GM23338 (cell line): Measurements from ENCODE around the gene RALY.

Experiments used
- CREB1 ChIP-seq: fragments of 250-450 bp; sonication (Bioruptor Pico); IDR thresholded peaks from 2 replicates; pipeline ENCODE4 v1.5.0; 2020; ENCODE audit warnings: low read depth, mild to moderate bottlenecking, moderate library complexity
- CTCF ChIP-seq, 2 experiments: fragments of 200-600 bp in 1 of 2; sonication (generic) in 1 of 2; conservative IDR thresholded peaks; 2 replicates each; pipeline versions ENCODE4 v1.5.1 to v1.6.1; 2016 to 2017; ENCODE audit warnings: antibody characterized with exemption in 2 of 2, low read depth in 2 of 2, mild to moderate bottlenecking in 2 of 2, moderate library complexity in 1 of 2
- EZH2 ChIP-seq: fragments of 200-600 bp; sonication (generic); IDR thresholded peaks from one replicate; pipeline ENCODE4 v1.8.0; 2017; ENCODE audit warnings: antibody characterized with exemption, mild to moderate bottlenecking, low read depth; ENCODE audit not compliant: unreplicated experiment
- JUNB ChIP-seq: IDR thresholded peaks from one replicate; pipeline ENCODE4 v1.6.1; 2016; ENCODE audit warnings: antibody characterized with exemption; ENCODE audit not compliant: unreplicated experiment
- REST ChIP-seq: IDR thresholded peaks from one replicate; pipeline ENCODE4 v1.6.1; 2018; ENCODE audit warnings: antibody characterized with exemption; ENCODE audit not compliant: unreplicated experiment
- ZNF331 ChIP-seq: fragments of 250-450 bp; sonication (Bioruptor Pico); IDR thresholded peaks from 2 replicates; pipeline ENCODE4 v1.5.0; 2020; ENCODE audit warnings: low read depth, mild to moderate bottlenecking, moderate library complexity

GRCh38 chr20:34001378-34001777 is 7.7 kb downstream of the RALY start:
- TF ChIP-seq CTCF (conservative IDR thresholded peaks at IDR 0.05; ENCODE audit: low read depth in 2 of 2) (no peak), ZNF331 (no peak), EZH2 (no peak), JUNB (no peak), REST (no peak), CREB1 (CRISPR knock-in tag) (no peak)
